ENCODE data around the gene VMP1.
A peak's percentile ranks its signal among the peaks of the same experiment; 100 is the strongest.
"Not testable (repeated sequence)": the region's sequence is repeated elsewhere in the genome, so short reads cannot be mapped to it uniquely, and the experiment has no call there.

VMP1 gene

DNA sequence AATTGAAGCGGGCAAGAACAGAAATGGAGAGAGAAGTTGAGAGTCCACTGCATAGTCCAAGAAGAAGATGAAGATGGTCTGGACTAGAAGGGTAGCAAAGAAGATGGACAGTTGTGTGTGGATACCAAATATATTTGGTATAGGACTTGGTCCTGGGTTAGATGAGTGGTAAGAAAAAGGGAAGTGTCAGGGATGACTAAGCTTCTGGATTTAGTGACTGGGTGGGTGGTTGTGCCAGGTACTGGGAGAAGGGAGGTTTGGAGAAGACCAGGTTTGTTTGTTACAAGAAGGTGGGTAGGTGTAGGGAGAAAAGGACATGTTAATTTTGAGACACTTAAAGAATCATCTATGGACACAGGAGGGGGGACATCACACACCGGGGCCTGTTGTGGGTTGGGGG, 5.4 kb downstream of the VMP1 start:
- DNase-seq: no peak

DNA sequence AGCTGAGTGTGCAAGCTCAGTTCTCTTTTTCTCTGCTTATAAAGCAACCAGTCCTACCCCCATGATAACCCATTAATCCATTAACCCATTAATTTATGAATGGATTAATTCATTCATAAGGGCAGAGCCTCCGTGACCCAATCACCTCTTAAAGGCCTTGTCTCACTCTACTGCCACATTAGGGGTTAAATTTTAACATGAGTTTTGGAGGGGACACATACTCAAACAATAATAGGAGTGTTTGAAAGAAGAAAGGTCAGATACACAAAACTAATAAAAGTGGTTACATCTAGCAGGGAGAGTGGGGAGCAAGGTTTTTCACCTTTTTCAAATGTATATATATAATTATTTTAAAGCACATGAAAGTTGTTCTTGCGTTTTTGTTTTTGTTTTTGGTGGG, 6.8 kb downstream of the VMP1 start:
- DNase-seq: no peak

DNA sequence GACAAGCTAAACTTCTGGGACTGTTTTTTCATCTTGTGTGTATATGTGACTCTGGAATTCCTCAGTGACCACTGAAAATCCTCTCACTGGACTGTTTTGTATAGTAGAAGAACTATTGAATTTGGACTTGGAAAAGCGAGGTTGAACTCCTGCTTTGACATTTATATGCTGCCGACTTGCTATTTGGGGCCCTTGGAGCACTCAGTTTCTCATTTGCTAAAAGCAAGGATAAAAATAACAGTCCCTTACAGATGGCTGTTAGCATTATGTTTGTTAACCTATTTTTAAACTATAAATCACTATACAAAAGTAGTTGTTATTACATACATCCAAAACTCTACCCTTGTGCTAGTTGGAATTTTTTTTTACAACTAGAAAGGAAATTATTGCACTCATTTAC, 9.0 kb downstream of the VMP1 start:
- no peak for DNase-seq

- no peak for DNase-seq
These were observed 12.1 kb downstream of the VMP1 start for GRCh38 chr17:59719526-59719925.

DNA sequence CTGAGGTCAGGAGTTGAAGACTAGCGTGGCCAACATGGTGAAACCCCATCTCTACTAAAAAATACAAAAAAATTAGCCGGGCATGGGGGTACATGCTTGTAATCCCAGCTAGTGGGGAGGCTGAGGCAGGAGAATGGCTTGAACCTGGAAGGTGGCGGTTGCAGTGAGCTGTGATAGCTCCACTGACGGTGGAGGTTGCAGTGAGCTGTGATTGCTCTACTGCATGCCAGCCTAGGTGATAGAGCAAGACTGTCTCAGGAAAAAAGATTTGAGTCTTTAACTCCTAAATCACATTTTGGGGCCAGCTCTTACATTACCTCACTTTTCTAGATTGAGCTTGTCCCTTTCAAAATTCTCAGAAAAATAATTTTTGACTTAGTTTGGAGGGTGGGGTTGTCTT, 15.2 kb downstream of the VMP1 start:
- no peak for DNase-seq

GRCh38 chr17:59723041-59723440, 15.6 kb downstream of the VMP1 start:
- no peak for DNase-seq

GRCh38 chr17:59723607-59724006, 16.2 kb downstream of the VMP1 start:
- no peak for DNase-seq

DNA sequence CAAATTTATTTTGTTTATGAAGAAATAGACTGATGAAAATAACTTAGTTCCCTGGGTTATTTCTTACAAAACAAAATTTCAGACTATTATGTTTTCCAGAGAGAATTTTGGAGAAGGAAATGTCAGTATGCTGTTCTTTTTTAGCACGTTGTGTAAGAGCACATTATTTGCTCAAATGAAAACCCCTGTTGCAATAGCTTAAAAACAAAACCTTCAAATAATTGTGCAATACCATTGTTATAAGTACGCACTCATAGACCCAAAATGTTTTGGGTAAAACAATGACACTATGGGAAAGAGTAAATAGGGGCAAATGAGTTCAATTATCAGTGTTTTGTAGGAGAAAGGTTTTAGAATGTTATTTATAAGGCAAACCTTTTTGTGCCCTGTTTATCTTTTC, 18.2 kb downstream of the VMP1 start:
- DNase-seq: peak; percentile 14

GRCh38 chr17:59727817-59728533, 20.5 kb downstream of the VMP1 start:
- DNase-seq: no peak

- DNase-seq: no peak
These were observed 22.9 kb downstream of the VMP1 start for GRCh38 chr17:59730268-59730834.

DNA sequence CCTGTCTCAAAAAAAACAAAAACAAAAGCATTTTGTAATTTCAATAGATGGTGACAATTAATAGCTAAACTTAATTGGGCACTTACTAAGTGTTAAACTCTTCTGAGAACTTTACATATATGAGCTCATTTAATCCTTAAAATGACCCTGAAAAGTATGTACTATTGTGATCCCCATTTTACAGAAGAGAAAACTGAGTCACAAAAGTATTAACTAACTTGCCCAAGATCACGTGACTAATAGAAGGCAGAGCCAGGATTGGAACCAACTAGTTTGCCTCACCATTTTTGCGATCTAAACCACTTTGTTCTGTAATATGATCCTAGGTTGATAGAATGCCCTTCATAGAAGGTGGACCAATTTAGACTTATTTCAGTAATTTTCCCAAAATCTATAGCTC, 26.2 kb downstream of the VMP1 start:
- no peak for DNase-seq

DNA sequence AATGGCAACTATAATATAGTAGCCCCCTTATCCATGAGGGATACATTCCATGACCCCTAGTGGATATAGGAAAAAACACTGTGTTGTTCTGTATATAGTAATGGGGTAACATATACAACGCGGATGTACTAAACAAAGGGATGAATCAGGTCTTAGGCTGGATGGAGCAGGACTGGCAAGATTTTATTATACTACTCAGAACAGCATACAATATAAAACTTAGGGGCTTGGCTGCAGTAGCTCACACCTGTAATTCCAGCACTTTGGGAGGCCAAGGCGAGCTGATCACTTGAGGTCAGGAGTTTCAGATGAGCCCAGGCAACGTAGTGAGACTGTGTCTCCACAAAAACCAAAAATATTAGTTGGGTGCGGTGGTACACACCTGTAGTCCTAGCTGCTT, 26.8 kb downstream of the VMP1 start:
- no peak for DNase-seq

DNA sequence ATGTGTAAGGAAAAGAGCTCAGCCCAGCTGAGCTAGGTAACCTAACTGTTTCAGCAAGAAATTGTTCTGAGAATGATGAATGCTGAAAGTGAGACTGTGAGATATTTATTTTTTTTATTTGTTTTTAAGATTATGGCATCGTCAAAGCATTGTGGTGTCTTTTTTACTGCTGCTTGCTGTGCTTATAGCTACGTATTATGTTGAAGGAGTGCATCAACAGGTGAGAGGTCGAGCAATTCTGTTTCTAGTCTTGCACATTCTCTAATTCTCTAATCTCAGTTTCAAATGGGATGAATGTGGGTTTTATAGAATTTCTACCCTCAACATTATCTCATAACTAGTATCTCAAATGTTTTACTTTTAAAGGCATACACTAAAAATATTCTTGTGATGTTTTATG, 29.9 kb downstream of the VMP1 start:
- no peak for DNase-seq

DNA sequence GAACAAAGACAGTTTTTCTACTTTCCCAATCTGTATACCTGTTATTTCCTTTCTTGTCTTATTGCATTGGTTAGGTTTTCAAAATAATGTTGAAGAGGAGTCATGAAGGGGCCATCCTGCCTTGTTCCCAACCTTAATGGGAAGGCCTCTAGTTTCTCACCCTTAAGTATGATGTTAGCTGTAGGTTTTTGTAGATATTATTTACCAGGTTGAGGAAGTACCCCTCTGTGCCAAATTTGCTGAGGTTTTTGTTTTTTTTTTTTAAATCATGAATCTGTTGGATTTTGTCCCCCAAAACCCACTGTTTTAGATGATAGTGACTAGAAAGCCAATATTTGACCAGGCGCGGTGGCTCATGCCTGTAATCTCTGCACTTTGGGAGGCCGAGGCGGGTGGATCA, 36.4 kb downstream of the VMP1 start:
- DNase-seq: no peak

DNA sequence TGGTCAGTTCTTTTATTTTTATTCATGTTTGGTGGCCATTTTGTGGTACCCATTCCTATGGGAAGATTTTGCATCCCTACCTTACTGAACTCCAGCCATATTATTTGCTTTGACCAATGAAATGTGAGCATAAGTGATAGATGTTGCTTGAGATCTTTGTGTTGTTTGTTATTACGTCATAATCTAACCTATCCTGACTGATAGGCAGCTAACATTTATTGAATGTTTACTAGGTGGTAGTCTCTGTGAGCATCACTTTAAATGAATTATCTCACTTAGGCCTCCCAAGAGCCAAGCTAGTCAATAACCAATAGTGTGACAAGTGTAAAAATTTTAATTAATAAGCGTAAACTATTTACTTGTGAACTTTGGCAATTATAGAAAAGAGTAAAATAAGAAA, 37.6 kb downstream of the VMP1 start:
- DNase-seq: no peak

GRCh38 chr17:59746849-59747445, 39.5 kb downstream of the VMP1 start:
- DNase-seq: peak; percentile 27

DNA sequence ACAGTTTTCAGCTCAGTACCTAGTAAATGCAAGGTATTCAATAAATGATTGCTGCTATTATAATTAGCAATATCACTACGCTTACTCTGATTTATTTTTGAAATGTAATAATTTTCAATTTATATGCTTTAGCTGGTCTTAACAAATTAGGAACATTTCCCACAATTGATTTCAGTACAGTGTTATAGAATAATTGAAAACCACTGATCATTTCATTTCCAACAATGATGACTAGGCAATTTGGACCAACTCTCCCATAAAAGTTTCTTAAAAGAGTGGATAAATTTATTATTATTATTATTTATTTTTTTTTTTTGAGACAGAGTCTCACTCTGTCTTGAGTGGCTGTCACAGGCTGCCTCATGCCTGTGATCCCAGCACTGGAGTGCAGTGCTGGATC, 41.1 kb downstream of the VMP1 start:
- no peak for DNase-seq

GRCh38 chr17:59751955-59752413, 44.5 kb downstream of the VMP1 start:
- DNase-seq: no peak

DNA sequence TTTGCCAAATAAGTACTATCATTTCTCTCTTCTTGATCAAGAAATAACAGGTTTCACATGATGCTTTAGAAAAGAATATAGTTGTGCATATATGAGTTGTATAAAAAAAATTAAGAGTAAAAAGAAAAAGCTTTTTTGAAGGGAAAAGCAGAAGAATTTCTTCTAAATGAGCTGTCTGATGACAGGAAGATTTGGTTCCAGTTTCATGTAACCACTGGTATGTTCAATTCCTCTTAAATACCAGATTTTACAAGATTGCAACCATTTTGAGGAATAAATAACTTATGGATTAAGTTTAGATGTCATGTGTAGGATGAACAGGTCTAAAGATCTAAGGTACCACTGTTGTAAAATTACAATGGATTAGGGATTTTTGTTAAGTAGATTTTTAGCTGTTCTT, 45.0 kb downstream of the VMP1 start:
- no peak for DNase-seq

GRCh38 chr17:59752922-59753321, 45.5 kb downstream of the VMP1 start:
- DNase-seq: no peak

DNA sequence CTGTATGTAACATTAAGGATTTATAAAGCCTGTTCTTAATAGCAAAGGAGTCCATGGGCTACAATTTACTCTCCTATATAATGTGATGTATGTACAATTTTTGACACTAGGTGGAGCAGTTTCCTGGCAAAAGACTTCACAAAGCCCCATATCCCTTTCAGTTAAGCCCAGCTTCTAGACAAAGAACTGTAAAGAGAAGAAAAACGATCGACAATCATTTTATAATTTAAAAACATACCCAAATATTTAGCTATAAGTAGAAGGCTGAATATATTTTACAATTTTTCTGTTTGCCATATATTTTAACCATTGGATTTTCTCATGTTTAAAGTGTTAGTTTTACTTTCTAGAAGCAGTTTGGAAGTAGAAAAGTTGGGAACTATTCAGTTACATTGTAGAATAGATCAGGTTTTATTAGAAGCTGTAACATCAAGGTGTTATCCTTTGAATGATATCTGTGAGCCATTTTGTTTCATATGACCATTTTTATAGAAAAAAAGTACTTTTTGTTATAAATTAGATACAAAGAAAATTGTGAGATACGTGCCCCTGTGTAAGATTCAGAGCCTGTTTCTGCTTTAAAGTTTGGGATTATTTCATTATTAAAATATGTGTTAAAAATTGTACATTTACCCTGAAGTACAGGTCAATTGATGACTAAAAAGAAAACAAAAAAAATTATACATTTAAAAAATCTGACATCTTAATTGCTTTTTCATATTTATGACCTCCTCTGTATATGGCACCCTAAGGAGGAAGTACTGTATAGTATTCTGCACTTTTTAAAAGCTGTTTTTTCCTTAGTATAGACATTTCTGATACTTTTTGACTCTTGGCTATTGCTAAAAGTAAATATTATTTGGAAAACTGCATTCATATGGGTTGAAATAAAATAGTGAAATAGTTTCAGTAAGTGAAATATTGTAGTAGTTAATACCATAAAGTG, 46.3 kb downstream of the VMP1 start:
- DNase-seq: peak; percentile 81

- no peak for DNase-seq
These were observed 47.1 kb downstream of the VMP1 start for GRCh38 chr17:59754552-59754951.

GRCh38 chr17:59755069-59755468, 47.6 kb downstream of the VMP1 start:
- not testable (repeated sequence) for DNase-seq

All from NCI-H774 (cell line).